Fibroblast of mammary gland (primary cell): ENCODE data around the gene MAGED2.
A peak's percentile ranks its signal among the peaks of the same experiment; 100 is the strongest.
"Not testable (repeated sequence)": the region's sequence is repeated elsewhere in the genome, so short reads cannot be mapped to it uniquely, and the experiment has no call there.

Experiments
- DNase-seq: peaks from one replicate; pipeline ENCODE4 v3.0.0-alpha.2; 2010; ENCODE audit warnings: low read depth
- H3K4me3 ChIP-seq: 2 replicates; pipeline ENCODE4 v1.5.1; 2011; ENCODE audit warnings: low read depth, mild to moderate bottlenecking, low read length, moderate library complexity; ENCODE audit not compliant: control insufficient read depth
- CTCF ChIP-seq: conservative IDR thresholded peaks from 2 replicates; pipeline ENCODE4 v1.5.1; 2011; ENCODE audit warnings: low read depth, low read length, inconsistent platforms; ENCODE audit not compliant: control insufficient read depth, insufficient read depth

Gene MAGED2, protein sequence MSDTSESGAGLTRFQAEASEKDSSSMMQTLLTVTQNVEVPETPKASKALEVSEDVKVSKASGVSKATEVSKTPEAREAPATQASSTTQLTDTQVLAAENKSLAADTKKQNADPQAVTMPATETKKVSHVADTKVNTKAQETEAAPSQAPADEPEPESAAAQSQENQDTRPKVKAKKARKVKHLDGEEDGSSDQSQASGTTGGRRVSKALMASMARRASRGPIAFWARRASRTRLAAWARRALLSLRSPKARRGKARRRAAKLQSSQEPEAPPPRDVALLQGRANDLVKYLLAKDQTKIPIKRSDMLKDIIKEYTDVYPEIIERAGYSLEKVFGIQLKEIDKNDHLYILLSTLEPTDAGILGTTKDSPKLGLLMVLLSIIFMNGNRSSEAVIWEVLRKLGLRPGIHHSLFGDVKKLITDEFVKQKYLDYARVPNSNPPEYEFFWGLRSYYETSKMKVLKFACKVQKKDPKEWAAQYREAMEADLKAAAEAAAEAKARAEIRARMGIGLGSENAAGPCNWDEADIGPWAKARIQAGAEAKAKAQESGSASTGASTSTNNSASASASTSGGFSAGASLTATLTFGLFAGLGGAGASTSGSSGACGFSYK

DNA sequence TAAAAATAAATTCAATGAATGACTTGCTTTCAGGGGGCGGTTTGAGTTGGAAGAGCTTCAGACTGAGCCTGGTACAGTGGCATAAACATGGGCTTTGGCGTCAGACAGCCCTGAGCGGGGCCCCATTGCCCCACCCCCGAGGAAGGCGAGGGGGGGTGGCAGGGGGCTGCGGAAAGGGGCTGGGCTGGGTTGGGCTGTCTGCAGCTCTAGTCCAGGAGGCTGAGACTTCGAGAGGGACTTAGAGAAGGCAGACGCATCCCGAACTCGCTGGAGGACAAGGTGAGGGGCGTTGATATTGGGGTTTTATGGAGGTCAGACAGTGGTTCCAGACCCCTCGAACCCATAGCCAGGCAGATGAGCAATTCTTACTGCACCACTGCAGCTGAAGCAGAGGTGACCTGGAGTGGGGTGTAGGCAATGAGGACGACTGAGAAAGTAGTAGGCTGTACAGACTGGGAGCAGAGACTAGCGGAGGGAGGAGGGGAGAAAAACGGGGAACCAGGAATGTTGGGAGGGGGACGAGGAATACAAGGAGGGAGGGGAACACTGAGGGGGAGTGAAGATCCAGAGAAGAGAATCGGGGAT, at the start of gene MAGED2:
Gene MAGED2, plus strand, starts transcription at position 222 of the 585 bp plus-strand sequence. CDS start 1,587 bp downstream, outside the sequence.
- DNase-seq = peak; percentile 3
- no peak for TF ChIP-seq CTCF
- peak within 1 kb of the TSS; percentile 75 for H3K4me3 ChIP-seq

GRCh38 chrX:54758114-54759055, 49.2 kb upstream of the MAGED2 start:
- TF ChIP-seq CTCF = no peak
- no peak for DNase-seq
- H3K4me3 ChIP-seq = no peak overlapping the region

GRCh38 chrX:54774391-54775094, 33.0 kb upstream of the MAGED2 start:
- DNase-seq = peak; percentile 44
- not testable (repeated sequence) for H3K4me3 ChIP-seq

DNA sequence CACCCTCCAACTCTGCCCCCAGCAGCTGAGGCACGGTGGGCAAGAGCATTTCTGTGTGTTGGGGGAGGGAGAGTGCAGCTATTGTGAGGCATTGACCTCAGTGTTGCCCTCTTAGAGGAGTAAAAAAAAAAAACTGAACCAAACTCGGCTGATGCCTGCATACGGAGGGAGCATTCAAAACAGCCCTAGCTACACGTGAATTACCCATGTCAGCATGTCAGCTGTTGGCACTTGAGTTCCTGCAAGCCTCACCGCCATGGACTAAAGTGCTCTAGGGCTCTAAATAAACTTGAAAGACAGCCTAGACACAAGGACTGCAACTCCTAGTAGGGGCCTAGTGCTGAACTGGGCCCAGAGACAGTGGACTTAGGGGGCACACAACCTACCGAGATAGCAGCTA, 31.5 kb upstream of the MAGED2 start:
- no peak for TF ChIP-seq CTCF
- no peak for DNase-seq
- no peak overlapping the region for H3K4me3 ChIP-seq

DNA sequence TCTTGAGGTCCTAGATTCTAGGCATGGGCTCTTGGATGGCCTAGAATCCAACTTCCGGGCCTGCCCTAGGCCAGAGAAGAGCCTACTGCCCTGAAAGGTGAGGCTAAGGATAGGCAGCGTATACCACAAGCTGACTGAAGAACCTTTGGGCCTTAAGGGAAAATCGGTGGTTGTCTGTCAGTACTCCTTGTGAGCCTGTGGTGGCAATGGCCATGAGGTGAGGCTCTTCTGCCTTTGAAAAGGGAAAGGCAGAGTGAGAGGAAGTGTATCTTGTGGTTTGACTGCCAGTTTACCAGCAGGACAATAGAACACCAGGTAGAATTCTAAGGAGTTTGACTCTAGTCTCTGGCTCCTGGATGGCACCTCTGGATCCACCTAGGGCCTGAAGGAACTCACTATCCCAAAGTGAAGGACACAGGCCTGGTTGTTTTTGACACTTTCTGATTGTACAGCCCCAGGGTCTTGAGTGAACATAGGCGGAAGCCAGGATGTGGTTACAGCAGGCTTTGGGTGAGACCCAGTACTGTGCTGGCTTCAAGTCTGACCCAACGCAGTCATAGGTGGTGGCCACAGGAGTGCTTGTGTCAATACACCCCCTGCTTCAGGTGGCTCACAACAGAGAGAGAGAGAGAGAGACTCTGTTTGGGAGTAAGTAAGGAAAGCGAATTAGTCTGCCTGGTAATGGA, 30.4 kb upstream of the MAGED2 start:
- no peak for DNase-seq
- no peak for TF ChIP-seq CTCF
- H3K4me3 ChIP-seq = no peak overlapping the region

DNA sequence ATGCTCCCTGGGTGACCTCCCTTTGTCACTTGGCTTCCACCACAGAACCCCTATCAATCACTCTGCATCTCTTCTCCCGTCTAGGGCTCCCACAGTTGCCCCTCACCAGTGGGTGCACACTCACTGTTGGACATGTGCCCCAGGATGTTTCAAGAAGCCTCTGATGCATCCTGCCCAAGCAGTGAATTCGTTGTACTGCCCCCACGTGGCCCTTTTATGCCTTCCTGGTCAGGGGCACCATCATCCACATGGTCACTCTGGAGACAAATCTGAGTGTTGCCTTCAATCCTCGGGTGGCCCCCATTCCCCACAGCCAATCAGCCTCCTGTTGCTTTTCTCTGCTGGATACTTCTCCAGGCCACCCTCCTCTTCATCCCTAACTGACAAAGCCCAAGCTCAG, 21.6 kb upstream of the MAGED2 start:
- peak; percentile 10 for DNase-seq
- peak; percentile 21 for TF ChIP-seq CTCF

More for the DNA sequence above, 21.6 kb upstream of the MAGED2 start:
- no peak overlapping the region for H3K4me3 ChIP-seq
